Muscle of leg (tissue), 11 donors: ENCODE results near the gene CCSER2. TPM values are rescaled to one million over a fixed set of nuclear protein-coding genes. Genes with fewer than 3 reads are reported as not detected.
A peak's percentile ranks its signal among the peaks of the same experiment; 100 is the strongest.
"Not testable (repeated sequence)": the region's sequence is repeated elsewhere in the genome, so short reads cannot be mapped to it uniquely, and the experiment has no call there.

Source experiments
- DNase-seq: peaks from one replicate; pipeline ENCODE4 v3.0.0; 2013
- H3K27ac ChIP-seq: one replicate; pipeline ENCODE4 v1.5.1; 2013; ENCODE audit warnings: mild to moderate bottlenecking, low read length, control low read depth
- H3K27me3 ChIP-seq: one replicate; pipeline ENCODE4 v1.6.1; 2013; ENCODE audit warnings: low read length; ENCODE audit not compliant: control insufficient read depth, insufficient read depth
- H3K36me3 ChIP-seq: one replicate; pipeline ENCODE4 v1.6.1; 2013; ENCODE audit warnings: low read length; ENCODE audit not compliant: control insufficient read depth, insufficient read depth
- H3K4me1 ChIP-seq: one replicate; pipeline ENCODE4 v1.6.1; 2013; ENCODE audit warnings: low read length; ENCODE audit not compliant: control insufficient read depth, insufficient read depth
- H3K4me3 ChIP-seq: one replicate; pipeline ENCODE4 v1.5.1; 2013; ENCODE audit warnings: low read length, control low read depth
- H3K9me3 ChIP-seq: replicated peaks from 2 replicates; pipeline ENCODE4 v1.6.1; 2013; ENCODE audit warnings: low read depth, low read length; ENCODE audit not compliant: control insufficient read depth
- whole genome bisulfite sequencing: methylation state at CpG from one replicate; pipeline ENCODE4 v1.1.5; 2013; ENCODE audit warnings: missing lambda C conversion rate; ENCODE audit not compliant: insufficient coverage; 5-methylcytosine and 5-hydroxymethylcytosine counted together
- polyA plus RNA-seq, 8 donors: library from polyadenylated mRNA; unstranded; fragments of 120-200 nt; gene quantifications; one replicate each; pipeline versions ENCODE4 v1.2.1 to v1.2.3, GENCODE V29; 2013; ENCODE audit warnings: inconsistent platforms in 1 of 8, low replicate concordance in 1 of 8; ENCODE audit not compliant: insufficient read length in 8 of 8, insufficient read depth in 1 of 8
- total RNA-seq: library from RNA; stranded (reverse); fragments of 120-200 nt; gene quantifications from one replicate; pipeline ENCODE4 v1.2.4, GENCODE V29; 2013

CCSER2 gene
- total and polyA plus RNA-seq, 9 donors = 29.1 to 44.1 (median 37.2) TPM

DNA sequence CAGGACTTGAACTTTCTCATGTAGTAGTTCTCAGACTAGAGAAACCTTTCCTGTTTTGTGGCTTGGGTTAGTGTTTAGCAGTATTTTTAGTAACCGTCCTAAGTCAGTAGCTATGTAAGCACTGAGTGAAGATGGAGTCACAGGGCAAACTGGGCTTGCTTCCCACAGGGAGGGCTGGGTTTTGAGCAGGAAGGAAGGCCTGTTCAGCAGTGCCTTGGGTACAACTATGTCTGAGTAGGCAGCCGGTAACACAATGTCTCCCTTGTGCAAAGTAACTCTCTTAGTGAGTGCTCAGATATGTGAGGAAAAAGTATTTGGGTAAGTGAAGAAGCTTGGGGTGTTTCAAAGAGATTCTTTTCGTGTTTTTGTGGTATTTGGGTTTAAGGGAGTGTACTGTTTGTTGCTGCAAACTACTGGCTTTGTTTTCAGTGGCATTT lies 96.4 kb downstream of the CCSER2 start:
- H3K27ac ChIP-seq = peak overlapping the region; percentile 85
- 10% methylated on average over 3 of the region's 3 CpGs for WGBS
- H3K27me3 ChIP-seq = no peaks in the 10 kb centered on the region
- H3K9me3 ChIP-seq = no peaks in the 10 kb centered on the region
- peak; percentile 95 for DNase-seq
- H3K4me1 ChIP-seq = peaks cover 2% of the 10 kb centered on the region
- H3K4me3 ChIP-seq = peak overlapping the region; percentile 35
- H3K36me3 ChIP-seq = peaks cover 15% of the 10 kb centered on the region

- no peaks in the 10 kb centered on the region for H3K9me3 ChIP-seq
- DNase-seq = no peak
- 98% methylated on average over 5 of the region's 5 CpGs for WGBS
- H3K27ac ChIP-seq = no peak overlapping the region
- no peaks in the 10 kb centered on the region for H3K27me3 ChIP-seq
- no peak overlapping the region for H3K4me3 ChIP-seq
- peaks cover 2% of the 10 kb centered on the region for H3K4me1 ChIP-seq
- H3K36me3 ChIP-seq = peaks cover 14% of the 10 kb centered on the region
Measured at GRCh38 chr10:84427903-84428650, 99.7 kb downstream of the CCSER2 start.

DNA sequence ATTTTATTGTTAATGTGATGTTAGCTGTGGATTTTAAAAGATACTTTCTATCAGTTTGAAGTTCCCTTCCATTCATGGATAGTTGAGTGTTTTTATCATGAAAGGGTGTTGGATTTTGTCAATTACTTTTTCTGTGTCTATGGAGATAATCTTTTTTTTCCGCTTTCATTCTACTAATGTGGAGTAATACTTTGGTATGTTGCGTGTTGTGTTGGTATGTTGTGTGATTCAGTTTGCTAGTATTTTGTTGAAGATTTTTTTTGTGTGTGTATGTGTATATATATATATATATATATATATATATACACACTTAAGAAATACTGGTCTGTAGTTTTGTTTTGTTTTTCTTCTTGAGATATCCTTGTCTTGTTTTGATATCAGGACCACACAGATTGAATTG lies 100.3 kb downstream of the CCSER2 start:
- no peak overlapping the region for H3K27ac ChIP-seq
- peaks cover 14% of the 10 kb centered on the region for H3K36me3 ChIP-seq
- no peak overlapping the region for H3K4me3 ChIP-seq
- DNase-seq = no peak
- peaks cover 2% of the 10 kb centered on the region for H3K4me1 ChIP-seq
- no peaks in the 10 kb centered on the region for H3K9me3 ChIP-seq
- no CpG with 5 or more reads among the region's 2 CpGs for WGBS
- no peaks in the 10 kb centered on the region for H3K27me3 ChIP-seq

GRCh38 chr10:84429926-84430520 lies 101.6 kb downstream of the CCSER2 start:
- WGBS = 60% methylated on average over 1 of the region's 2 CpGs
- Histone ChIP-seq H3K9me3 (no peaks in the 10 kb centered on the region), H3K36me3 (peaks cover 14% of the 10 kb centered on the region), H3K27ac (no peak overlapping the region), H3K4me1 (no peaks in the 10 kb centered on the region), H3K27me3 (no peaks in the 10 kb centered on the region), H3K4me3 (no peak overlapping the region)
- DNase-seq = peak; percentile 16

DNA sequence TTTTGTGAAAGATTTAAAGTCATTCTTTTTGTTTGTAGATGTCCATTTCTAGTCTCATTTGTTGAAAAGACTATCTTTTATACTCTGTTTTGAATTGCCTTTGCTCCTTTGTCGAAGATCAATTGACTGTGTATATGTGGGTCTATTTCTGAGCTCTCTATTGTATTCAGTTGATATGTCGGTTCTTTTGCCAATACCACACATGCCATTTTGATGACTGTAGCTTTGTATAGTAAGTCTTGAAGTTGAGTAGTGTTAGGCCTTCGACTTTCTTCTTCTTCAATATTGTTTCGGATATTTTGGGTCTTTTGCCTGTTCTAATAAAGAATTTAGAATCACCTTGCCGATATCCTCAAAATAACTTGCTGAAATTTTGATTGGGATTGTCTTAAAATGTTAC lies 104.5 kb downstream of the CCSER2 start:
- H3K27ac ChIP-seq = no peak overlapping the region
- no peaks in the 10 kb centered on the region for H3K27me3 ChIP-seq
- H3K9me3 ChIP-seq = no peaks in the 10 kb centered on the region
- no CpG with 5 or more reads among the region's 5 CpGs for WGBS
- DNase-seq = no peak
- H3K4me1 ChIP-seq = no peaks in the 10 kb centered on the region
- H3K36me3 ChIP-seq = peaks cover 8% of the 10 kb centered on the region
- no peak overlapping the region for H3K4me3 ChIP-seq

- WGBS = no CpG with 5 or more reads among the region's 2 CpGs
- no peak overlapping the region for H3K4me3 ChIP-seq
- H3K4me1 ChIP-seq = no peaks in the 10 kb centered on the region
- H3K27me3 ChIP-seq = no peaks in the 10 kb centered on the region
- no peak overlapping the region for H3K27ac ChIP-seq
- H3K9me3 ChIP-seq = peaks cover 2% of the 10 kb centered on the region
- peaks cover 4% of the 10 kb centered on the region for H3K36me3 ChIP-seq
- no peak for DNase-seq
Measured at GRCh38 chr10:84440781-84441180, 112.4 kb downstream of the CCSER2 start.

- Histone ChIP-seq H3K27ac (no peak overlapping the region), H3K36me3 (peaks cover 5% of the 10 kb centered on the region), H3K4me3 (no peak overlapping the region), H3K27me3 (no peaks in the 10 kb centered on the region), H3K9me3 (no peaks in the 10 kb centered on the region), H3K4me1 (no peaks in the 10 kb centered on the region)
- WGBS = 91% methylated on average over 8 of the region's 8 CpGs
- no peak for DNase-seq
Measured at GRCh38 chr10:84447701-84448400, 119.5 kb downstream of the CCSER2 start.

GRCh38 chr10:84449351-84449750 lies 121.0 kb downstream of the CCSER2 start:
- H3K27me3 ChIP-seq, H3K36me3 ChIP-seq, DNase-seq, H3K9me3 ChIP-seq, H3K4me1 ChIP-seq, H3K27ac ChIP-seq, H3K4me3 ChIP-seq: not testable (repeated sequence)
- WGBS = 100% methylated on average over 3 of the region's 7 CpGs

- Histone ChIP-seq H3K36me3 (peaks cover 8% of the 10 kb centered on the region), H3K4me3 (no peak overlapping the region), H3K9me3 (no peaks in the 10 kb centered on the region), H3K27me3 (no peaks in the 10 kb centered on the region), H3K4me1 (no peaks in the 10 kb centered on the region), H3K27ac (no peak overlapping the region)
- 25% methylated on average over 1 of the region's 1 CpG for WGBS
- peak; percentile 1 for DNase-seq
Measured at GRCh38 chr10:84452003-84452402, 123.6 kb downstream of the CCSER2 start.

- Histone ChIP-seq H3K27me3 (no peaks in the 10 kb centered on the region), H3K4me1 (no peaks in the 10 kb centered on the region), H3K9me3 (no peaks in the 10 kb centered on the region), H3K36me3 (peaks cover 4% of the 10 kb centered on the region), H3K27ac (no peak overlapping the region), H3K4me3 (no peak overlapping the region)
- DNase-seq = no peak
- 94% methylated on average over 3 of the region's 6 CpGs for WGBS
Measured at GRCh38 chr10:84453303-84453702, 124.9 kb downstream of the CCSER2 start.
